NT2/D1 (cell line): Measurements from ENCODE around the gene GABRR2.

ENCODE experiments used
- YY1 ChIP-seq: IDR thresholded peaks from 2 replicates; pipeline ENCODE4 v1.6.1; 2011; ENCODE audit not compliant: insufficient read length, insufficient read depth
- ZNF274 ChIP-seq: IDR thresholded peaks from 2 replicates; pipeline ENCODE4 v1.6.1; 2011; ENCODE audit warnings: mild to moderate bottlenecking, low read depth, low read length

DNA sequence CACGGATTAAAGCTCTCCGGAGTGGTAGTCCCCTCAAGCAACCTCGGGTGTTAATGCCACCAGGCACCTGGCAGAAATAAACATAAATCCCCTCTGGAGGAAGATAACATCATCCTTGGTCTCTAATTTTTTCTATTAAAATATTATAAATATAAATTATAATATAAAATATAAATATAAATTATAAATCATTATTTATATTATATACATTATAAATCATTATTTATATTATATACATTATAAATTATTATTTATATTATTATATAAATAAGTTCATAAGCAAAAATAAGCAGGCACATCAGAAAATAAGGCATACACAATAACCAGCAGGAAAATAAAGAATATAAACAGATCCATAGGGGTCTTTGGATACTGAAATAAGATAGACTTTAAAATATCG lies 39.2 kb downstream of the GABRR2 start:
- TF ChIP-seq YY1 (no peak), ZNF274 (no peak)
